Endothelial cell of umbilical vein (primary cell): ENCODE results near the gene CENPVL3. TPM values are rescaled to one million over a fixed set of nuclear protein-coding genes. Genes with fewer than 3 reads are reported as not detected.

Experiments
- BruUV-seq: library from RNA; stranded (reverse); fragments of 400-500 nt; replicated peaks from 2 replicates; lab custom pipeline; 2021; lab: Mats Ljungman, UMichigan
- CTCF ChIA-PET: fragments of 300-600, 350-600 bp; sonication (Branson Sonifier 250); formaldehyde crosslinking; loops from one replicate; lab custom pipeline; 2021; ENCODE audit warnings: antibody characterized with exemption, inconsistent platforms; lab: Charles Lee
- POLR2A ChIA-PET: fragments of 300-600, 350-600 bp; sonication (Branson Sonifier 250); formaldehyde crosslinking; loops from one replicate; lab custom pipeline; 2021; ENCODE audit warnings: antibody characterized with exemption, inconsistent platforms; lab: Charles Lee
- DNase-seq: peaks from one replicate; pipeline ENCODE4 v3.0.0-alpha.2; 2011; ENCODE audit warnings: low read depth, low spot score
- FAIRE-seq: peaks from 2 replicates; lab custom pipeline; 2011; peaks lifted over from hg19 to GRCh38; lab: Jason Lieb, UNC
- H2AFZ ChIP-seq: 2 replicates; pipeline ENCODE4 v1.6.0; 2012; ENCODE audit warnings: low read depth, low read length, control low read depth, inconsistent platforms
- H3K27ac ChIP-seq: 2 replicates; pipeline ENCODE4 v1.5.1; 2011; ENCODE audit warnings: low read depth, mild to moderate bottlenecking, control low read depth, low read length, moderate library complexity; ENCODE audit not compliant: insufficient read depth
- H3K27me3 ChIP-seq, 2 experiments: 2 replicates each; pipeline versions ENCODE4 v1.6.0 to v1.6.1; 2011; ENCODE audit warnings: low read length in 2 of 2, mixed read lengths in 1 of 2; ENCODE audit not compliant: control insufficient read depth in 2 of 2, insufficient read depth in 2 of 2
- H3K36me3 ChIP-seq, 2 experiments: 2 replicates in 1 of 2; 3 replicates in 1 of 2; pipeline ENCODE4 v1.5.1; 2011; ENCODE audit warnings: low read length in 2 of 2, mild to moderate bottlenecking in 1 of 2, moderate library complexity in 1 of 2; ENCODE audit not compliant: control insufficient read depth in 2 of 2, insufficient read depth in 2 of 2; ENCODE audit errors: extremely low read depth in 1 of 2
- H3K4me1 ChIP-seq: 3 replicates; pipeline ENCODE4 v1.5.1; 2011; ENCODE audit warnings: mild to moderate bottlenecking, low read length; ENCODE audit not compliant: control insufficient read depth, insufficient read depth; ENCODE audit errors: extremely low read depth
- H3K4me2 ChIP-seq: 2 replicates; pipeline ENCODE4 v1.6.1; 2011; ENCODE audit warnings: low read length, control low read depth, mixed read lengths; ENCODE audit not compliant: insufficient read depth
- H3K4me3 ChIP-seq, 3 experiments: fragments of 200-600 bp in 1 of 3; sonication (generic), shearing (Covaris generic) in 1 of 3; replicated peaks in 1 of 3; 2 replicates each; pipeline ENCODE4 v1.5.1; 2011 to 2016; ENCODE audit warnings: control low read depth in 3 of 3, low read length in 3 of 3, mild to moderate bottlenecking in 2 of 3, inconsistent platforms in 1 of 3, low read depth in 1 of 3, moderate library complexity in 1 of 3; ENCODE audit not compliant: insufficient read depth in 1 of 3
- H3K79me2 ChIP-seq: 2 replicates; pipeline ENCODE4 v1.6.0; 2012; ENCODE audit warnings: low read length, inconsistent platforms; ENCODE audit not compliant: control insufficient read depth, insufficient read depth
- H3K9ac ChIP-seq: replicated peaks from 2 replicates; pipeline ENCODE3; 2011; ENCODE audit warnings: low read length, control low read depth; ENCODE audit not compliant: insufficient read depth; ENCODE audit errors: extremely low read depth
- H3K9me1 ChIP-seq: replicated peaks from 3 replicates; pipeline ENCODE4 v1.6.0; 2011; ENCODE audit warnings: mild to moderate bottlenecking, low read length; ENCODE audit not compliant: control insufficient read depth, insufficient read depth; ENCODE audit errors: extremely low read depth
- H3K9me3 ChIP-seq: replicated peaks from 2 replicates; pipeline ENCODE4 v1.5.1; 2012; ENCODE audit warnings: low read length, inconsistent platforms; ENCODE audit not compliant: control insufficient read depth, insufficient read depth
- H4K20me1 ChIP-seq: replicated peaks from 2 replicates; pipeline ENCODE3; 2011; ENCODE audit warnings: mild to moderate bottlenecking, low read length; ENCODE audit not compliant: control insufficient read depth, insufficient read depth; ENCODE audit errors: extremely low read depth
- EZH2 ChIP-seq: IDR thresholded peaks from 2 replicates; pipeline ENCODE4 v1.6.1; 2012; ENCODE audit warnings: borderline replicate concordance, low read depth, mild to moderate bottlenecking, moderate library complexity, low read length, inconsistent platforms; ENCODE audit not compliant: severe bottlenecking
- FOS ChIP-seq: IDR thresholded peaks from 2 replicates; pipeline ENCODE4 v1.6.1; 2011; ENCODE audit warnings: mild to moderate bottlenecking, low read length, moderate library complexity, borderline replicate concordance; ENCODE audit not compliant: insufficient read depth
- GATA2 ChIP-seq: IDR thresholded peaks from 2 replicates; pipeline ENCODE4 v1.7.0; 2011; ENCODE audit warnings: low read depth, mild to moderate bottlenecking, moderate library complexity, mixed read lengths, low read length; ENCODE audit not compliant: insufficient read length, insufficient read depth
- JUN ChIP-seq: IDR thresholded peaks from 2 replicates; pipeline ENCODE4 v1.6.1; 2011; ENCODE audit warnings: borderline replicate concordance, low read depth; ENCODE audit not compliant: insufficient read length, insufficient read depth
- MAX ChIP-seq: IDR thresholded peaks from 2 replicates; pipeline ENCODE4 v1.6.1; 2011; ENCODE audit not compliant: insufficient read depth, insufficient read length
- MYC ChIP-seq: IDR thresholded peaks from one replicate; pipeline ENCODE4 v1.6.1; 2011; ENCODE audit warnings: mild to moderate bottlenecking, low read depth, low read length
- POLR2A ChIP-seq: IDR thresholded peaks from 2 replicates; pipeline ENCODE4 v1.6.1; 2012; ENCODE audit warnings: low read depth, mild to moderate bottlenecking, control low read depth, low read length
- POLR2AphosphoS5 ChIP-seq: IDR thresholded peaks from 2 replicates; pipeline ENCODE4 v1.6.1; 2012; ENCODE audit warnings: low read depth, mild to moderate bottlenecking, control low read depth, low read length, moderate library complexity; ENCODE audit not compliant: insufficient read depth
- dilution Hi-C: fragments of 300-500 bp; cut with MboI; formaldehyde crosslinking; loops from one replicate; pipeline ENCODE4 v1.15.0; 2019; ENCODE audit warnings: low sequenced_read_pairs; ENCODE audit not compliant: extremely low pct_ligation_motif_present
- intact Hi-C: fragments of 100-400 bp; cut with micrococcal nuclease; formaldehyde crosslinking; loops from one replicate; pipeline ENCODE4 v1.10.0; 2022
- polyA plus RNA-seq, 4 experiments: library from polyadenylated mRNA; depleted of rRNA in 3 of 4; stranded (reverse) in 3 of 4; unstranded in 1 of 4; fragments of >200 nt; gene quantifications; 2 replicates each; pipeline versions ENCODE4 v1.2.1 to v1.2.3, GENCODE V29; 2011 to 2012; ENCODE audit warnings: missing spikeins in 1 of 4
- total RNA-seq: library from RNA; stranded (reverse); gene quantifications from 2 replicates; pipeline ENCODE4 v1.2.3, GENCODE V29; 2021
- TF ChIP-seq, protein P1 (sequence below), 2 donors: IDR thresholded peaks; 1 replicate in 1 of 2; 2 replicates in 1 of 2; pipeline ENCODE4 v1.5.1; 2011; ENCODE audit warnings: low read length in 2 of 2, mild to moderate bottlenecking in 2 of 2, moderate library complexity in 2 of 2, control low read depth in 1 of 2, inconsistent platforms in 1 of 2, low read depth in 1 of 2; ENCODE audit not compliant: insufficient read depth in 1 of 2; ENCODE audit errors: extremely low read depth in 1 of 2

Gene CENPVL3
- total and polyA plus RNA-seq, 2 donors (not counting 3 experiments of a cell fraction or from before 2014, with no cell fraction given): not detected

DNA sequence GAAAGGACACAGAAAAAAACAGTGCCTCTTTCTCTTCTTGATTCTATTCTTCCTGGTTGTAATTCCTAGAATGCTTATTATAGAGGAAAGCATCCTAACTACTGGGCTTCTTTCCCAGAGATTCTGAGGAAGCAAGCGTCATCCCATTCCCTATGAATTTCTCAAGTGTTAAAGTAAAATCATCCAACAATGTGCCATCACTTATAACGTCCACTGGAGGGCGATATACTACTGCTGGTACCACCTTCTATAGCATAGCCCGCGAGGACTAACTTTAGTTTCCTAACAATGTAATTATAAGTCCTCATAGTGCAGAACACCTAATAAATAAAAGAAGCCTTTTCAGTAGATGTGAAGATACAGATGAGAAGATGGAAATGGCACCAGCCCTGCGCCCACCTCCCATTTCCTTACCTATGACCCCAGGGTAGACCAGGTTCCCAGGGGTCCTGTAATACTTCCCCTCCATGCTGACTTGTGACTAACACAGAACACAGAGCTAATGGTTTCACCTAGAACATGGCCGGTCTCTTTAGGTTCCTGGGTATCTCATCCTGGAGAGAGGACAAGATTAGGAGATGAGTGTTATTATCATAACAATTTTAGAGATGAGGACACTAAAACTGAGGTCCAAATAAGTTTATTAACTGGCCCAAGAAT lies 4.2 kb downstream of the CENPVL3 start:
- Histone ChIP-seq H3K4me3 (no peak overlapping the region), H3K27me3 (peaks cover 9 to 13% of the 10 kb centered on the region in 2 experiments), H3K9me1 (no peaks in the 10 kb centered on the region), H3K36me3 (no peaks in the 10 kb centered on the region), H3K9me3 (no peaks in the 10 kb centered on the region), H3K79me2 (no peaks in the 10 kb centered on the region), H4K20me1 (no peaks in the 10 kb centered on the region), H2AFZ (no peak overlapping the region), H3K9ac (no peak overlapping the region), H3K4me2 (no peak overlapping the region), H3K27ac (no peak overlapping the region), H3K4me1 (no peaks in the 10 kb centered on the region)
- intact Hi-C loops (loop anchor here (1.0 kb wide), 1 partner anchor 246 kb away; no protein-coding TSS in a partner anchor), dilution Hi-C loops (no loop called here)
- BruUV-seq: no TSS peak
- FAIRE-seq: peak; percentile 15
- ChIA-PET POLR2A (no interaction called here), CTCF (interaction anchor here (1.2 kb wide), 1 partner anchor 647 kb away, joined by 3 read pairs; no protein-coding TSS in a partner anchor)
- TF ChIP-seq, protein P1, sequence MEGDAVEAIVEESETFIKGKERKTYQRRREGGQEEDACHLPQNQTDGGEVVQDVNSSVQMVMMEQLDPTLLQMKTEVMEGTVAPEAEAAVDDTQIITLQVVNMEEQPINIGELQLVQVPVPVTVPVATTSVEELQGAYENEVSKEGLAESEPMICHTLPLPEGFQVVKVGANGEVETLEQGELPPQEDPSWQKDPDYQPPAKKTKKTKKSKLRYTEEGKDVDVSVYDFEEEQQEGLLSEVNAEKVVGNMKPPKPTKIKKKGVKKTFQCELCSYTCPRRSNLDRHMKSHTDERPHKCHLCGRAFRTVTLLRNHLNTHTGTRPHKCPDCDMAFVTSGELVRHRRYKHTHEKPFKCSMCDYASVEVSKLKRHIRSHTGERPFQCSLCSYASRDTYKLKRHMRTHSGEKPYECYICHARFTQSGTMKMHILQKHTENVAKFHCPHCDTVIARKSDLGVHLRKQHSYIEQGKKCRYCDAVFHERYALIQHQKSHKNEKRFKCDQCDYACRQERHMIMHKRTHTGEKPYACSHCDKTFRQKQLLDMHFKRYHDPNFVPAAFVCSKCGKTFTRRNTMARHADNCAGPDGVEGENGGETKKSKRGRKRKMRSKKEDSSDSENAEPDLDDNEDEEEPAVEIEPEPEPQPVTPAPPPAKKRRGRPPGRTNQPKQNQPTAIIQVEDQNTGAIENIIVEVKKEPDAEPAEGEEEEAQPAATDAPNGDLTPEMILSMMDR (IDR thresholded peaks at IDR 0.05; ENCODE audit: extremely low read depth in 1 of 2, insufficient read depth in 1 of 2, low read depth in 1 of 2, low read length in 2 of 2): peak; percentile 29 to 38
- TF ChIP-seq MAX: no peak
- TF ChIP-seq MYC: no peak
- DNase-seq: peak; percentile 13

DNA sequence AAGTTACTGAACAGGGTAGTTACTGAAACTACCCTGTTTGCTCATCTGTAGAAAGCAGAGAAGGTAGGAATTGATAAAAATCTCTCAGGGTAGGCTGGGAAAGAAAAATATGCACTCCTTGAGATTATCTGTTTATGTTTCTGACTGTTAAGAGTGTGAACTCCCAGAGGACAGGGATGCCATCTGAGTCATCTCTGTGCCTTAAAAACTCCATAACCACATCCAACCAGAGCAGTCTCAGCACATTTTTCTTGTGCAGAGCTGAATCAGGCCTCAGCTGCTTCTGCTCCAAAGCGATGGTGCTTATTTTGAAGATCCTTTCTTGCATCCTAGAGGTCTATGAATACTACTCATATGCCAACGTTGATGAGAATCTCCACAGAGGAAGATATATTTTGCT lies 9.9 kb downstream of the CENPVL3 start:
- dilution Hi-C loops: no loop called here

More for the DNA sequence above, 9.9 kb downstream of the CENPVL3 start:
- Histone ChIP-seq H3K79me2 (no peaks in the 10 kb centered on the region), H3K9ac (no peak overlapping the region), H3K4me2 (no peak overlapping the region), H3K9me1 (no peaks in the 10 kb centered on the region), H2AFZ (no peak overlapping the region), H3K4me3 (no peak overlapping the region), H3K27ac (no peak overlapping the region), H4K20me1 (no peaks in the 10 kb centered on the region), H3K27me3 (no peaks in the 10 kb centered on the region), H3K4me1 (no peaks in the 10 kb centered on the region), H3K9me3 (no peaks in the 10 kb centered on the region), H3K36me3 (no peaks in the 10 kb centered on the region)
- no TSS peak for BruUV-seq
- ChIA-PET POLR2A (no interaction called here), CTCF (no interaction called here)
- FAIRE-seq (no peak), DNase-seq (no peak)
- TF ChIP-seq FOS (no peak), JUN (no peak), MYC (no peak), MAX (no peak), POLR2A (no peak), GATA2 (no peak), POLR2AphosphoS5 (no peak), EZH2 (no peak)
- TF ChIP-seq, protein P1 (IDR thresholded peaks at IDR 0.05; ENCODE audit: extremely low read depth in 1 of 2, insufficient read depth in 1 of 2, low read depth in 1 of 2, low read length in 2 of 2): no peak
- intact Hi-C loops: loop anchor here (5.0 kb wide), 1 partner anchor 194 kb away; no protein-coding TSS in a partner anchor
